PFSK-1 (cell line): ENCODE measurements around the gene IRX6.

ENCODE experiments used
- FOXP2 ChIP-seq: optimal IDR thresholded peaks from 2 replicates; pipeline ENCODE3; 2011; ENCODE audit warnings: borderline replicate concordance, control low read depth, inconsistent platforms; ENCODE audit not compliant: insufficient read depth; ENCODE audit errors: extremely low read length, extremely low read depth
- POLR2AphosphoS5 ChIP-seq: IDR thresholded peaks from 2 replicates; pipeline ENCODE4 v1.6.1; 2012; ENCODE audit warnings: low read depth, mild to moderate bottlenecking, control low read depth, low read length, moderate library complexity
- REST ChIP-seq, 2 experiments: IDR thresholded peaks; 2 replicates each; pipeline versions ENCODE4 v1.6.1 to v1.8.0; 2011 to 2012; ENCODE audit warnings: low read depth in 2 of 2, low read length in 2 of 2, control low read depth in 1 of 2, inconsistent platforms in 1 of 2, mild to moderate bottlenecking in 1 of 2, moderate library complexity in 1 of 2; ENCODE audit not compliant: insufficient read depth in 1 of 2
- SIN3A ChIP-seq: IDR thresholded peaks from 2 replicates; pipeline ENCODE4 v1.6.1; 2012; ENCODE audit warnings: mild to moderate bottlenecking, low read length, moderate library complexity, borderline replicate concordance; ENCODE audit not compliant: insufficient read depth
- TAF1 ChIP-seq: IDR thresholded peaks from 2 replicates; pipeline ENCODE4 v1.6.1; 2012; ENCODE audit warnings: low read length, control low read depth, borderline replicate concordance; ENCODE audit not compliant: insufficient read depth

GRCh38 chr16:55333684-55334083 lies 9.7 kb downstream of the IRX6 start:
- TF ChIP-seq POLR2AphosphoS5 (no peak), REST (IDR thresholded peaks at IDR 0.05; ENCODE audit: insufficient read depth in 1 of 2, low read depth in 2 of 2, low read length in 2 of 2) (no peak), TAF1 (no peak), SIN3A (no peak), FOXP2 (no peak)
